Type B pancreatic cell (in vitro differentiated cells): Measurements from ENCODE around the gene CAVIN1. TPM values are rescaled to one million over a fixed set of nuclear protein-coding genes. Genes with fewer than 3 reads are reported as not detected.

Experiments used
- DNase-seq: peaks from one replicate; pipeline ENCODE4 v3.0.0; 2021; ENCODE audit warnings: mixed read lengths; ENCODE audit not compliant: unreplicated experiment; ENCODE audit errors: extremely low spot score
- H3K27ac Mint-ChIP-seq: 2 replicates; pipeline ENCODE4 v1.8.0; 2021; ENCODE audit warnings: mild to moderate bottlenecking, mixed read lengths
- H3K27me3 Mint-ChIP-seq: 2 replicates; pipeline ENCODE4 v1.8.0; 2021; ENCODE audit warnings: mixed read lengths
- H3K36me3 Mint-ChIP-seq: 2 replicates; pipeline ENCODE4 v1.8.0; 2021; ENCODE audit warnings: mixed read lengths
- H3K4me1 Mint-ChIP-seq: one replicate; pipeline ENCODE4 v1.8.0; 2021; ENCODE audit warnings: mixed read lengths; ENCODE audit not compliant: unreplicated experiment
- H3K4me3 Mint-ChIP-seq: 2 replicates; pipeline ENCODE4 v1.8.0; 2021; ENCODE audit warnings: mild to moderate bottlenecking, mixed read lengths
- H3K9me3 Mint-ChIP-seq: 2 replicates; pipeline ENCODE4 v1.8.0; 2021; ENCODE audit warnings: mixed read lengths
- CTCF ChIP-seq: fragments of 200-600 bp; sonication (generic); conservative IDR thresholded peaks from 2 replicates; pipeline ENCODE4 v1.5.0; 2021; ENCODE audit warnings: antibody characterized with exemption, mild to moderate bottlenecking
- total RNA-seq: library from RNA; stranded (reverse); gene quantifications from 2 replicates; pipeline ENCODE4 v1.2.1, GENCODE V29; 2021; ENCODE audit warnings: low replicate concordance

The CAVIN1 gene
- total RNA-seq, 1 donor from 2014 or later = 21.9 TPM

DNA sequence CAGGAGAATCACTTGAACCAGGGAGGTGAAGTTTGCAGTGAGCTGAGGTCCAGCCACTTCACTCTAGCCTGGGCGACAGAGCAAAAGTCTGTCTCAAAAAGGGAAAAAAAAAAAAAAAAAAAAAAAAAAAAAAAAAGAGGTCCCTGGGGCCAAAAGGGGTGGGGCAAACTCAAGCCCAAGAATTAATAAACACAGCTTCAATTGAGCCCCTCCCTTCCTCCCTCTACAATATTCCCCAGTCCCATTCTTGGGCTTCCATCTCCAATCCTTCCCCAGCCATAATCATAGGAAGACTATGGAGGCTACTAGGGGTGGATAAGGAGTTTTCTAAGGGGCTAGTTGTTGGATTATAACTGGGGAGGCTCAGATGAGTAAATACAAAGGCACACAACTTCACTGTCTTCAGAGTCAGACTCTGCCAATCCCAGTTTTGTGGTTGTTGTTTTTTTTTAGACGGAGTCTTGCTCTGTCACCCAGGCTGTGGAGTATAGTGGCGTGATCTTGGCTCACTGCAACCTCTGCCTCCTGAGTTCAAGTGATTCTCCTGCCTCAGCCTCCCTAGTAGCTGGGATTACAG is 9.5 kb downstream of the CAVIN1 start:
- Mint-ChIP-seq H3K4me3 (no peak overlapping the region), H3K27me3 (no peaks in the 10 kb centered on the region), H3K36me3 (peaks cover 3% of the 10 kb centered on the region), H3K4me1 (peaks cover 7% of the 10 kb centered on the region), H3K27ac (no peak overlapping the region), H3K9me3 (no peaks in the 10 kb centered on the region)
- no peak for TF ChIP-seq CTCF
- no peak for DNase-seq

DNA sequence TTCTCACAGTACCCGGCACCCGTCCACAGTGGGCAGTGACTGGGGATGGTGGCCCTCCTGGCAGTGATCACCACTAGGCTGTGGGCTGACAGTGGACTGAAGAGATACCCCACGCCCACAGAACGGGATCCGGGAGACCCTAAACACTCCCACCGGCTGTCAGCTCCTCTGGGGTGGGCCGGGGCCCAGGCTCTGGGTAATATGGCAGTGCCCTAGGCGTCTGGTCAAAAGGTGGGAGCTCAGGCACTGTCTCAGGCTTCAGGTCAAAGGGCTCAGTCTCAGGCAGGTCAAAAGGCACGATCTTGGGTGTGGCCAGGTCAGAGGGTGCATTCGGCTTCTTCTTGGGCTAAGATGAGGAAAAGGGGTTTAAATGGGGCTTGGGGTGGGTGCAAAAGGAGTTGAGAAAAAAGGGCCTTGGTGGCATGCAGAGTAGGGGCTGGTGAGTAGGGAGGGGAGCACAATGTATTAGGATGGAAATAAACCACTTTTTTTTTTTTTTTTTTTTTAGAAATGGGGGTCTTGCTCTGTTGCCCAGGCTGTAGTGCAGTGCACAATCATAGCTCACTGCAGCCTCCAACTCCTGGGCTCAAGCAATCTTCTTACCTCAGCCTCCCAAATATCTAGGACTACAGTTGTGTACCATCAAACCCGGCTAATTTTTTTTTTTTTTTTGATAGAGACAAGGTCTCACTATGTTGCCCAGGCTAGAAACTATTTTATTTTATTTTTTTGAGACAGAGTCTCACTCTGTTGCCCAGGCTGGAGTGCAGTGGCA is 11.0 kb downstream of the CAVIN1 start:
- Mint-ChIP-seq H3K36me3 (peaks cover 3% of the 10 kb centered on the region), H3K9me3 (no peaks in the 10 kb centered on the region), H3K4me3 (no peak overlapping the region), H3K27me3 (peaks cover 4% of the 10 kb centered on the region), H3K4me1 (peaks cover 13% of the 10 kb centered on the region), H3K27ac (no peak overlapping the region)
- DNase-seq = no peak
- TF ChIP-seq CTCF = no peak

DNA sequence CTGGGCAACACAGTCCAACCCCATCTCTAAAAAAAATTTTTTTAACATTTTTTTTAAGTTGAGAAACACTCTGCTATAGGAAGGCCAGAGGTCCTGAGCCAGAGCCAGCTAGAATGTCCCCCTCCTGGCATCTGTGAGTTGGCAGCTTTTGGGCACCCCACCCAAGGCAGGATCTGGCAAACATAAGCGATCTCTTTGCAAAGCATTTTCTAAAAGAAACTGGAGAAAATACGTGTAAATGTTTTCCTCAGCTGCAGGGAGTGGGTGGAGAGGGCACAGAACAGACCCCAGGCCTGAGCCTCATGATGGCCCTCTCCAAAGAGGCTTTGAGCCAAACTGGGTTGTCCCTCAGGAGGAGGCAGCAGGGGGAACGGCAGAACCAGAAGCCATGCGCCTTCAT is 11.7 kb downstream of the CAVIN1 start:
- Mint-ChIP-seq H3K4me1 (peaks cover 13% of the 10 kb centered on the region), H3K27me3 (peaks cover 4% of the 10 kb centered on the region), H3K4me3 (no peak overlapping the region), H3K9me3 (no peaks in the 10 kb centered on the region), H3K36me3 (peaks cover 3% of the 10 kb centered on the region), H3K27ac (no peak overlapping the region)
- no peak for DNase-seq
- no peak for TF ChIP-seq CTCF

- Mint-ChIP-seq H3K4me1 (peaks cover 13% of the 10 kb centered on the region), H3K27me3 (peaks cover 4% of the 10 kb centered on the region), H3K36me3 (peaks cover 3% of the 10 kb centered on the region), H3K27ac (no peak overlapping the region), H3K9me3 (no peaks in the 10 kb centered on the region), H3K4me3 (no peak overlapping the region)
- no peak for TF ChIP-seq CTCF
- no peak for DNase-seq
These were observed 12.8 kb downstream of the CAVIN1 start for GRCh38 chr17:42410319-42410685.

DNA sequence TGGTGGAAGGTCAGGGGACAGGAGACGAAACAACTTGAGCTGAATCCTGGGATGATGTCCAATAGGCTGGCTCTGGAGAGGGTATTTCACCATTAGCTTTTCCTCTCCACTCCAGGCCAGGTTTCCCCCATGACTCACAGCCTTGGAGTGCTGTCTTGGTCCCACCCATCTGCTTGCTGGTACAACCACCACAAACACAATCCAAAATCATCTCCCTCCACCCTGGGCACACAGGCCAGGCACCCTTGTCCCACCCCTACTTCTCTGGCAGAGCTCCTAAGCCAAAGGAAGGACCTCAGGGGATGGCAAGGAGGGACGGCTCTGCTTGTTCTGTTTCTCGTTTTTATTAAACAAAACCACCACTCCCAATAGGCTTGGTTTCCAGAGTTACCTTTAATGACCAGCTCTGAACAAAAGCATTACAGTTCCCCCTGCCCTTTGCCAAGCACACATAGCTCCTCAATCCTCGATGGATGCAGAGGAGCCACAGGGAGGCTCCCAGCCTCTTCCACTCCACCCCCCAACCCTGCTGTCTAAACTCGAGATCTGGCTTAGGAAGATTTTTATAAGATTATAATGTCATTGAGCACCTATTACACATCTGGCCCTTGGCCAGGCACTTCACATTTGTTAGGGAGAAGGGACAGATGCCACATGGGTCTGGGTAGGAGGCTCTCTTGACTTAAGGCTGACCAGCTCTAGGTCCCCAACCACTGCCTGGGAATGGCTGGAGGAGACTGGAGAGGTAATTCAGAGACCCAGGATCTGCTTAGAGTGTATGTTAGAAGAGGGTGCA is 13.3 kb downstream of the CAVIN1 start:
- no peak for TF ChIP-seq CTCF
- DNase-seq = no peak

More for the DNA sequence above, 13.3 kb downstream of the CAVIN1 start:
- Mint-ChIP-seq H3K36me3 (peaks cover 3% of the 10 kb centered on the region), H3K27ac (no peak overlapping the region), H3K9me3 (no peaks in the 10 kb centered on the region), H3K4me1 (peaks cover 13% of the 10 kb centered on the region), H3K27me3 (peaks cover 4% of the 10 kb centered on the region), H3K4me3 (no peak overlapping the region)
